Activated CD4-positive, alpha-beta memory T cell treated with anti-CD3 and anti-CD28 coated beads for 36 hours (primary cell): ENCODE measurements around the gene IFITM5. TPM values are rescaled to one million over a fixed set of nuclear protein-coding genes. Genes with fewer than 3 reads are reported as not detected.

Source experiments
- CTCF ChIA-PET: fragments of 350-600 bp; sonication (Branson Sonifier 250); formaldehyde crosslinking; loops from one replicate; lab custom pipeline; 2021; ENCODE audit warnings: antibody characterized with exemption, inconsistent platforms; lab: Charles Lee
- POLR2A ChIA-PET: fragments of 350-600 bp; sonication (Branson Sonifier 250); formaldehyde crosslinking; loops from one replicate; lab custom pipeline; 2021; ENCODE audit warnings: antibody characterized with exemption; lab: Charles Lee
- DNase-seq: peaks from one replicate; pipeline ENCODE4 v3.0.0-alpha.2; 2020
- H3K27ac Mint-ChIP-seq: one replicate; pipeline ENCODE4 v1.8.0; 2021; ENCODE audit warnings: mixed read lengths
- H3K27me3 Mint-ChIP-seq: one replicate; pipeline ENCODE4 v1.8.0; 2021; ENCODE audit warnings: mixed read lengths
- H3K36me3 Mint-ChIP-seq: one replicate; pipeline ENCODE4 v1.8.0; 2021; ENCODE audit warnings: mixed read lengths
- H3K4me1 Mint-ChIP-seq: one replicate; pipeline ENCODE4 v1.8.0; 2021; ENCODE audit warnings: low read depth, mixed read lengths
- H3K4me3 Mint-ChIP-seq: one replicate; pipeline ENCODE4 v1.8.0; 2021; ENCODE audit warnings: mild to moderate bottlenecking, mixed read lengths
- H3K9me3 Mint-ChIP-seq: one replicate; pipeline ENCODE4 v1.8.0; 2021; ENCODE audit warnings: mixed read lengths
- intact Hi-C: fragments of 100-400 bp; cut with micrococcal nuclease; formaldehyde crosslinking; loops from one replicate; pipeline ENCODE4 v1.15.1; 2023
- total RNA-seq, 2 experiments: library from RNA; stranded (reverse); gene quantifications; one replicate each; pipeline ENCODE4 v1.2.3, GENCODE V29; 2021

Gene IFITM5
- total RNA-seq, 2 experiments from 2014 or later: not detected

- H3K4me1 Mint-ChIP-seq: peaks cover 44% of the 10 kb centered on the region
- H3K9me3 Mint-ChIP-seq: no peaks in the 10 kb centered on the region
- H3K27me3 Mint-ChIP-seq: peaks cover 16% of the 10 kb centered on the region
- peak; percentile 8 for DNase-seq
- H3K36me3 Mint-ChIP-seq: peaks cover 6% of the 10 kb centered on the region
- CTCF ChIA-PET: interaction anchor here (1.3 to 9.1 kb wide), 2 partner anchors 22 to 33 kb away, joined by 4 to 57 read pairs; no protein-coding TSS in a partner anchor
- POLR2A ChIA-PET: no interaction called here
- intact Hi-C loops: loop anchor here (5.0 kb wide), 1 partner anchor 47 kb away; the partner anchor contains the start of genes PSMD13 and SIRT3
- no peak overlapping the region for H3K4me3 Mint-ChIP-seq
- H3K27ac Mint-ChIP-seq: no peak overlapping the region
Observed at GRCh38 chr11:284105-285020, 15.0 kb downstream of the IFITM5 start.

GRCh38 chr11:283405-284104, 15.8 kb downstream of the IFITM5 start:
- ChIA-PET CTCF (interaction anchor here (1.3 to 9.1 kb wide), 2 partner anchors 23 to 33 kb away, joined by 4 to 57 read pairs; no protein-coding TSS in a partner anchor), POLR2A (no interaction called here)
- H3K4me1 Mint-ChIP-seq: peaks cover 46% of the 10 kb centered on the region
- peak; percentile 8 for DNase-seq
- H3K27me3 Mint-ChIP-seq: peaks cover 18% of the 10 kb centered on the region
- intact Hi-C loops: no loop called here
- H3K4me3 Mint-ChIP-seq: no peak overlapping the region
- H3K36me3 Mint-ChIP-seq: peaks cover 6% of the 10 kb centered on the region
- peak overlapping the region; percentile 47 for H3K27ac Mint-ChIP-seq
- H3K9me3 Mint-ChIP-seq: no peaks in the 10 kb centered on the region

- Mint-ChIP-seq H3K9me3 (no peaks in the 10 kb centered on the region), H3K4me3 (peak overlapping the region; percentile 74), H3K4me1 (peaks cover 50% of the 10 kb centered on the region), H3K36me3 (peaks cover 3% of the 10 kb centered on the region), H3K27me3 (peaks cover 18% of the 10 kb centered on the region), H3K27ac (peak overlapping the region; percentile 53)
- intact Hi-C loops: no loop called here
- DNase-seq: peak; percentile 11
- ChIA-PET CTCF (interaction anchor here (0.6 to 9.1 kb wide), 5 partner anchors 23 to 76 kb away, joined by 3 to 57 read pairs (median 4); no protein-coding TSS in a partner anchor), POLR2A (no interaction called here)
Observed at GRCh38 chr11:282630-283360, 16.5 kb downstream of the IFITM5 start.

DNA sequence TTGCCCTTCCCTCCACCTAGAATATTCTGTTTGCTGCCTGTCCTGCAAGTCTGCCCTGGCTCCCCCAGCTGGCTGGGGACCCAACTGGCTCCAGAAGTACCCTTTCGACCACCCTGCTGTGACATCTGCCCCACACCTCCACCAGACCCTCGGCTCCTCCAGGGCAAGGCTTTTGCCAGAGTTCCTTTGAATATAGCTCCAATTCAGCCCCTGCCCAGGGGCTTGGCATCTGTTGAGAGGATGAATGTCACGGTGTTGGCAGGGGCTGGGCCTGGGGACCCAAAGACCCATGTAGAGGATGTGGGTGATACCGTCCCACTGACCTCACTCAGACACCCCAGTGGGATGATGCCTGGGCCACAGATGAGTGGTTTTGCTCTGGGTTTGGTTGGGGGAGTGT, 17.2 kb downstream of the IFITM5 start:
- H3K36me3 Mint-ChIP-seq: peaks cover 2% of the 10 kb centered on the region
- H3K27ac Mint-ChIP-seq: peak overlapping the region; percentile 53
- ChIA-PET CTCF (interaction anchor here (1.0 to 9.1 kb wide), 6 partner anchors 11 to 62 kb away, joined by 3 to 57 read pairs (median 4); no protein-coding TSS in a partner anchor), POLR2A (no interaction called here)
- intact Hi-C loops: no loop called here
- peak; percentile 8 for DNase-seq
- peaks cover 50% of the 10 kb centered on the region for H3K4me1 Mint-ChIP-seq
- peaks cover 18% of the 10 kb centered on the region for H3K27me3 Mint-ChIP-seq
- no peaks in the 10 kb centered on the region for H3K9me3 Mint-ChIP-seq
- peak overlapping the region; percentile 74 for H3K4me3 Mint-ChIP-seq

GRCh38 chr11:281486-282161, 17.7 kb downstream of the IFITM5 start:
- Mint-ChIP-seq H3K27me3 (peaks cover 18% of the 10 kb centered on the region), H3K27ac (peak overlapping the region; percentile 53), H3K36me3 (peaks cover 5% of the 10 kb centered on the region), H3K9me3 (peaks cover 4% of the 10 kb centered on the region), H3K4me3 (peak overlapping the region; percentile 74), H3K4me1 (peaks cover 49% of the 10 kb centered on the region)
- DNase-seq: no peak
- intact Hi-C loops: no loop called here
- POLR2A ChIA-PET: no interaction called here
- CTCF ChIA-PET: interaction anchor here (0.8 to 9.1 kb wide), 11 partner anchors 10 to 553 kb away, joined by 3 to 57 read pairs (median 3); no protein-coding TSS in a partner anchor

GRCh38 chr11:280706-281485, 18.4 kb downstream of the IFITM5 start:
- intact Hi-C loops: no loop called here
- Mint-ChIP-seq H3K36me3 (peaks cover 10% of the 10 kb centered on the region), H3K27me3 (peaks cover 18% of the 10 kb centered on the region), H3K27ac (peak overlapping the region; percentile 65), H3K9me3 (peaks cover 11% of the 10 kb centered on the region), H3K4me3 (peak overlapping the region; percentile 74), H3K4me1 (peaks cover 50% of the 10 kb centered on the region)
- DNase-seq: peak; percentile 59
- ChIA-PET CTCF (interaction anchor here (0.8 to 9.1 kb wide), 10 partner anchors 9 to 554 kb away, joined by 3 to 57 read pairs (median 3); no protein-coding TSS in a partner anchor), POLR2A (interaction anchor here (0.9 to 1.4 kb wide), 2 partner anchors 74 kb away, joined by 3 read pairs; partner anchors contain the start of genes BET1L and RIC8A)

GRCh38 chr11:279966-280705, 19.2 kb downstream of the IFITM5 start:
- peaks cover 10% of the 10 kb centered on the region for H3K36me3 Mint-ChIP-seq
- peaks cover 50% of the 10 kb centered on the region for H3K4me1 Mint-ChIP-seq

GRCh38 chr11:279040-279965, 20.0 kb downstream of the IFITM5 start:
- peaks cover 18% of the 10 kb centered on the region for H3K27me3 Mint-ChIP-seq
- H3K4me1 Mint-ChIP-seq: peaks cover 50% of the 10 kb centered on the region
- H3K27ac Mint-ChIP-seq: peak overlapping the region; percentile 63
- CTCF ChIA-PET: interaction anchor here (0.7 to 9.1 kb wide), 8 partner anchors 11 to 162 kb away, joined by 3 to 57 read pairs (median 3); partner anchors contain the start of genes ANO9 and BET1L
- POLR2A ChIA-PET: interaction anchor here (1.0 to 1.4 kb wide), 5 partner anchors 8 to 72 kb away, joined by 3 to 4 read pairs (median 3); partner anchors contain the start of genes BET1L and RIC8A
- H3K36me3 Mint-ChIP-seq: peaks cover 10% of the 10 kb centered on the region
- peak; percentile 30 for DNase-seq
- peaks cover 12% of the 10 kb centered on the region for H3K9me3 Mint-ChIP-seq
- intact Hi-C loops: no loop called here
- H3K4me3 Mint-ChIP-seq: peak overlapping the region; percentile 76

More at GRCh38 chr11:279966-280705, 19.2 kb downstream of the IFITM5 start:
- peak; percentile 62 for DNase-seq
- H3K27me3 Mint-ChIP-seq: peaks cover 18% of the 10 kb centered on the region
- POLR2A ChIA-PET: interaction anchor here (0.9 to 1.4 kb wide), 3 partner anchors 35 to 75 kb away, joined by 3 read pairs; partner anchors contain the start of genes BET1L and RIC8A
- CTCF ChIA-PET: interaction anchor here (0.7 to 9.1 kb wide), 13 partner anchors 9 to 555 kb away, joined by 3 to 57 read pairs (median 3); partner anchors contain the start of genes ANO9 and BET1L
- peak overlapping the region; percentile 54 for H3K27ac Mint-ChIP-seq
- peaks cover 12% of the 10 kb centered on the region for H3K9me3 Mint-ChIP-seq
- peak overlapping the region; percentile 68 for H3K4me3 Mint-ChIP-seq
- intact Hi-C loops: no loop called here
